Fibroblast of villous mesenchyme (primary cell): Measurements from ENCODE around the gene CDS2. TPM values are rescaled to one million over a fixed set of nuclear protein-coding genes. Genes with fewer than 3 reads are reported as not detected.
A peak's percentile ranks its signal among the peaks of the same experiment; 100 is the strongest.

Source experiments
- DNase-seq: peaks from one replicate; pipeline ENCODE4 v3.0.0-alpha.2; 2010; ENCODE audit warnings: low read depth
- H3K4me3 ChIP-seq: 2 replicates; pipeline ENCODE4 v1.5.1; 2011; ENCODE audit warnings: low read depth, mild to moderate bottlenecking, low read length
- CTCF ChIP-seq: IDR thresholded peaks from 2 replicates; pipeline ENCODE4 v1.5.1; 2012; ENCODE audit warnings: low read depth, mild to moderate bottlenecking, low read length; ENCODE audit not compliant: insufficient read depth
- small RNA-seq: library from RNA; depleted of rRNA; stranded (forward); fragments of <200 nt; gene quantifications from one replicate; pipeline ENCODE3, GENCODE V24; 2012
- total RNA-seq: library from RNA; depleted of rRNA; stranded (reverse); fragments of >200 nt; gene quantifications from 2 replicates; pipeline ENCODE4 v1.2.3, GENCODE V29; 2012

Gene CDS2
- total RNA-seq, 1 donor: 32.4 TPM

- DNase-seq: peak; percentile 67
- TF ChIP-seq CTCF: peak; percentile 92
- no peak overlapping the region for H3K4me3 ChIP-seq
Observed at GRCh38 chr20:5222919-5223634, 96.3 kb downstream of the CDS2 start.

- no peak for TF ChIP-seq CTCF
- no peak overlapping the region for H3K4me3 ChIP-seq
- DNase-seq: no peak
Observed at GRCh38 chr20:5230544-5230943, 103.7 kb downstream of the CDS2 start.

GRCh38 chr20:5234158-5234557 is 107.3 kb downstream of the CDS2 start:
- DNase-seq: no peak
- no peak overlapping the region for H3K4me3 ChIP-seq
- no peak for TF ChIP-seq CTCF

GRCh38 chr20:5234978-5235377 is 108.2 kb downstream of the CDS2 start:
- TF ChIP-seq CTCF: no peak
- H3K4me3 ChIP-seq: no peak overlapping the region
- DNase-seq: no peak

Small RNA genes lying within 50 kb of the gene (small RNA-seq; reads per million reads assigned to genes)
- not detected for gene RF00019
- not detected for gene RF00568
- gene RNA5SP474: 0.28 reads per million

Other genes with a start within 250 kb of the CDS2 start
- gene SLC23A2, start 125.5 kb upstream of the CDS2 start, total RNA-seq: 14.2 and 16.8 TPM in 2 replicates
- 110 and 153 TPM in 2 replicates for gene TMEM230, start 13.9 kb upstream of the CDS2 start, total RNA-seq
- gene PCNA, start 7.0 kb upstream of the CDS2 start, total RNA-seq: 79.6 and 121 TPM in 2 replicates
- gene PROKR2, start 189.9 kb downstream of the CDS2 start, total RNA-seq: not detected in 2 replicates